ENCODE results near the gene CSNK1E. TPM values are rescaled to one million over a fixed set of nuclear protein-coding genes. Genes with fewer than 3 reads are reported as not detected.

CSNK1E gene
- total and polyA plus RNA-seq, 2 experiments from 2014 or later, result 85.8 to 123 TPM

DNA sequence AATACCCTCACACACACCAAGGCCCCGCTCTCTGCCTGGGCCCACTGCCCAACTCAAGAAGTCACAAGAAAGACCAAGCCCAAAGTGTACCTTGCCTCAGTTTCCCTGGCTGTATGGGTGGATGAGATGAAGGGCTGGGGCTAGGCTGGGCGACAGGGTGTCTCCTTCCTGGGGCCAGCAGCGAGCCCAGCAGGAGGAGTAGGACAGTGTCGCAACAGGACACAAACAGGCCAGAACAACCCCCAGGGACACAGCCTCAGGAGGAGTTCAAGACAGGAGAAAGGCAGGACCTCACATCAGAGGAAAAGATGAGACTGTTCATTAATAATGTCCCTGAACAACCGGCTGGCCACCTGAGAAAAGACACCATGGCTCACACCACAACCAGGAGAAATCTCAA, 13.3 kb downstream of the CSNK1E start:
- Histone ChIP-seq H3K4me1 (ENCODE audit: insufficient read depth) (peaks cover 7% of the 10 kb centered on the region), H2AFZ (no peak overlapping the region), H3K79me2 (peaks cover 82% of the 10 kb centered on the region), H3K4me3 (no peak overlapping the region), H3K9me2 (replicated peaks; ENCODE audit: insufficient read depth) (no peaks in the 10 kb centered on the region), H3K9me3 (ENCODE audit: low read depth) (no peaks in the 10 kb centered on the region), H3K27me3 (no peaks in the 10 kb centered on the region), H3K4me2 (no peak overlapping the region), H3K36me3 (replicated peaks; ENCODE audit: insufficient read depth, low read depth) (no peaks in the 10 kb centered on the region), H4K20me1 (ENCODE audit: insufficient read depth, poor library complexity, severe bottlenecking) (peaks cover 65% of the 10 kb centered on the region), H3K27ac (no peak overlapping the region)
- no peak for TF ChIP-seq EZH2 (IDR thresholded peaks at IDR 0.05; ENCODE audit: borderline replicate concordance)
- TF ChIP-seq EZH2phosphoT487 (IDR thresholded peaks at IDR 0.05; ENCODE audit: low read depth, severe bottlenecking, unreplicated experiment), result no peak
- no peak for TF ChIP-seq CTCF (IDR thresholded peaks at IDR 0.05; ENCODE audit: poor library complexity)
- DNase-seq (ENCODE audit: low spot score), result no peak
- WGBS (ENCODE audit: low lambda C conversion rate, missing lambda C conversion rate), result 95% methylated on average over 5 of the region's 5 CpGs

GRCh38 chr22:38302906-38303305, 14.3 kb downstream of the CSNK1E start:
- Histone ChIP-seq H3K9me2 (replicated peaks; ENCODE audit: insufficient read depth) (no peaks in the 10 kb centered on the region), H3K4me2 (no peak overlapping the region), H3K27ac (no peak overlapping the region), H3K79me2 (peaks cover 72% of the 10 kb centered on the region), H3K36me3 (replicated peaks; ENCODE audit: insufficient read depth, low read depth) (no peaks in the 10 kb centered on the region), H2AFZ (no peak overlapping the region), H3K4me1 (ENCODE audit: insufficient read depth) (peaks cover 7% of the 10 kb centered on the region), H3K9me3 (ENCODE audit: low read depth) (no peaks in the 10 kb centered on the region), H4K20me1 (ENCODE audit: insufficient read depth, poor library complexity, severe bottlenecking) (peaks cover 54% of the 10 kb centered on the region), H3K4me3 (no peak overlapping the region), H3K27me3 (no peaks in the 10 kb centered on the region)
- no peak for DNase-seq (ENCODE audit: low spot score)
- TF ChIP-seq EZH2 (IDR thresholded peaks at IDR 0.05; ENCODE audit: borderline replicate concordance) (no peak), CTCF (IDR thresholded peaks at IDR 0.05; ENCODE audit: poor library complexity) (no peak), EZH2phosphoT487 (IDR thresholded peaks at IDR 0.05; ENCODE audit: low read depth, severe bottlenecking, unreplicated experiment) (no peak)
- 97% methylated on average over 18 of the region's 19 CpGs for WGBS (ENCODE audit: low lambda C conversion rate, missing lambda C conversion rate)

GRCh38 chr22:38300946-38301345, 16.3 kb downstream of the CSNK1E start:
- no peak overlapping the region for H3K27ac ChIP-seq
- no peak overlapping the region for H3K4me2 ChIP-seq
- peaks cover 35% of the 10 kb centered on the region for H4K20me1 ChIP-seq (ENCODE audit: insufficient read depth, poor library complexity, severe bottlenecking)
- no peaks in the 10 kb centered on the region for H3K27me3 ChIP-seq
- no peaks in the 10 kb centered on the region for H3K36me3 ChIP-seq (replicated peaks; ENCODE audit: insufficient read depth, low read depth)
- H3K79me2 ChIP-seq, result peaks cover 60% of the 10 kb centered on the region
- no peak for DNase-seq (ENCODE audit: low spot score)
- no peak overlapping the region for H2AFZ ChIP-seq
- H3K9me3 ChIP-seq (ENCODE audit: low read depth), result no peaks in the 10 kb centered on the region
- no peak overlapping the region for H3K4me3 ChIP-seq
- TF ChIP-seq EZH2 (IDR thresholded peaks at IDR 0.05; ENCODE audit: borderline replicate concordance) (no peak), CTCF (IDR thresholded peaks at IDR 0.05; ENCODE audit: poor library complexity) (no peak), EZH2phosphoT487 (IDR thresholded peaks at IDR 0.05; ENCODE audit: low read depth, severe bottlenecking, unreplicated experiment) (no peak)
- WGBS (ENCODE audit: low lambda C conversion rate, missing lambda C conversion rate), result 92% methylated on average over 3 of the region's 3 CpGs
- H3K4me1 ChIP-seq (ENCODE audit: insufficient read depth), result peaks cover 4% of the 10 kb centered on the region
- H3K9me2 ChIP-seq (replicated peaks; ENCODE audit: insufficient read depth), result no peaks in the 10 kb centered on the region
